SKM-1 treated with dmso at 0.1 percent for 144 hours (cell line): ENCODE measurements around the gene FAM25C.
"Not testable (repeated sequence)": the region's sequence is repeated elsewhere in the genome, so short reads cannot be mapped to it uniquely, and the experiment has no call there.

Experiments
- DNase-seq: peaks from one replicate; lab custom pipeline; 2025; ENCODE audit not compliant: unreplicated experiment; lab: John Stamatoyannopoulos, UW

FAM25C gene

GRCh38 chr10:47959677-47960076 is 39.9 kb downstream of the FAM25C start:
- not testable (repeated sequence) for DNase-seq

GRCh38 chr10:47957158-47957557 is 42.4 kb downstream of the FAM25C start:
- DNase-seq: not testable (repeated sequence)

- not testable (repeated sequence) for DNase-seq
Measured at GRCh38 chr10:47947424-47947823, 52.2 kb downstream of the FAM25C start.
